Measurements from ENCODE around the gene RARS2. TPM values are rescaled to one million over a fixed set of nuclear protein-coding genes. Genes with fewer than 3 reads are reported as not detected.
"Not testable (repeated sequence)": the region's sequence is repeated elsewhere in the genome, so short reads cannot be mapped to it uniquely, and the experiment has no call there.

Gene RARS2
- total RNA-seq, 4 donors from 2014 or later, result 25.1 to 28.3 (median 26.9) TPM

DNA sequence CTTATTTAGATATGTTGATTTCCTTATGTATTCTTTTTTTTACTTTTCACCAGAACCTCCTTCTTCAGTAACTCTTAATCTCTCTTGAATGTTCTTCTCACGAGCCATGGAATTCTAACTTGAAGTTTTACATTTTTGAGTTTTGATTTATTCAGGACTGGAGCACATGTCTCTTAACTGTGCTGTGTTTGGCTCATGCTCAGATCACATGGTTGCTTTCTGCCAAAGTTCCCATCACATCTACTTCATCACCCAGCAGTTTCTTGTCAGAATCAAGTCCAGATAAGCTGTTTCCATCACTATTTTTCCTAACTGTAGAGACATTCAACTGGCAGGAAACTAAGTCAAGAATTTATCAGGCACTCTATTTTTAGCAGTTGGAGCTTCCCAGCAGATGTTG lies 85.3 kb downstream of the RARS2 start:
- WGBS, 2 donors (ENCODE audit: low coverage in 1 of 2), result 67% methylated on average over 1 of the region's 1 CpG; no CpG with 5 or more reads in 1 of the 2 donors
- no peaks in the 10 kb centered on the region for H3K27me3 ChIP-seq
- in situ Hi-C loops (cut with MboI; ENCODE audit: low pct_ligation_motif_present in 1 of 4, low pct_unique_long_range_greater_than_20kb in 1 of 4, low sequenced_read_pairs in 3 of 4), result no loop called here
- intact Hi-C loops (cut with DNase I; ENCODE audit: low total_unique reads), result no loop called here
- peaks cover 0 to 14% (median 6%) of the 10 kb centered on the region in 4 donors for H3K36me3 ChIP-seq
- DNase-seq, result no peak
- H3K9me3 ChIP-seq, result no peaks in the 10 kb centered on the region
- TF ChIP-seq POLR2AphosphoS5 (IDR thresholded peaks at IDR 0.05) (no peak), EP300 (IDR thresholded peaks at IDR 0.05; ENCODE audit: low read depth) (no peak), POLR2A (IDR thresholded peaks at IDR 0.05) (no peak)
- TF ChIP-seq, protein P1, sequence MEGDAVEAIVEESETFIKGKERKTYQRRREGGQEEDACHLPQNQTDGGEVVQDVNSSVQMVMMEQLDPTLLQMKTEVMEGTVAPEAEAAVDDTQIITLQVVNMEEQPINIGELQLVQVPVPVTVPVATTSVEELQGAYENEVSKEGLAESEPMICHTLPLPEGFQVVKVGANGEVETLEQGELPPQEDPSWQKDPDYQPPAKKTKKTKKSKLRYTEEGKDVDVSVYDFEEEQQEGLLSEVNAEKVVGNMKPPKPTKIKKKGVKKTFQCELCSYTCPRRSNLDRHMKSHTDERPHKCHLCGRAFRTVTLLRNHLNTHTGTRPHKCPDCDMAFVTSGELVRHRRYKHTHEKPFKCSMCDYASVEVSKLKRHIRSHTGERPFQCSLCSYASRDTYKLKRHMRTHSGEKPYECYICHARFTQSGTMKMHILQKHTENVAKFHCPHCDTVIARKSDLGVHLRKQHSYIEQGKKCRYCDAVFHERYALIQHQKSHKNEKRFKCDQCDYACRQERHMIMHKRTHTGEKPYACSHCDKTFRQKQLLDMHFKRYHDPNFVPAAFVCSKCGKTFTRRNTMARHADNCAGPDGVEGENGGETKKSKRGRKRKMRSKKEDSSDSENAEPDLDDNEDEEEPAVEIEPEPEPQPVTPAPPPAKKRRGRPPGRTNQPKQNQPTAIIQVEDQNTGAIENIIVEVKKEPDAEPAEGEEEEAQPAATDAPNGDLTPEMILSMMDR (IDR thresholded peaks at IDR 0.05), result no peak
- H3K27ac ChIP-seq, result no peak overlapping the region
- H3K4me3 ChIP-seq, result no peak overlapping the region
- no peaks in the 10 kb centered on the region for H3K4me1 ChIP-seq

DNA sequence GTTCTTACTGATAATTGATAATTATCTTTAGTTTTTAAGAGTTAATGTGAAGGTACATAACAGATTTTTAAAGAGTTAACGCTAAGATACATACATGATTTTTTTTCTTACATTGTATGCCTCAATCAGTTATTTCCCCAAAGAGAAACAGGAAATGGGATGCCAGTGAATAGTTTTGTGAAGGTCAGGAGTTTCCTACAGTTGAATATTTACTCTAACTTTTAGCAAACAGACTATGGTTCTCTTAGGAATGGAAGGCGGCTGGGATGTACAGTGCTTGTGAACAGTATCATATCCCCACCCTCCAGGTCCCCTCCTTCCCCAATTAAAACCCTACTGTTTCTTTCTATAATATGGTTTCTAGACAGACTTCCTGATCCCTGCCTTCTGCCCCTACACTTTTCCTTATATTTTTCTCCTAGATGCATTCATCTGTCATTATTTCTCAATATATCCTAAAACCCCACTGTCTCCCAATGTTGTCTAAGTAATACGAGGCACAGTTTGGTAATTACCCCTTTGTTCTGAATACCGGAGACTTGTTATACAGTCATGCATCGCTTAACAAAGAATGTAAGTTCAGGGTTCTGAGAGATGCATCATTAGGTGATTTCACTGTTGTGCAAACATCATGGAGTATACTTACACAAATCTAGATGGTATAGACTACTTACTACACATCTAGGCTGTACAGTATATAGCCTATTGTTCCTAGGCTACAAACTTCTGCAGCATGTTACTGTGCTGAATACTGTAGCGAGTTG lies 87.8 kb downstream of the RARS2 start:
- DNase-seq, result no peak
- H3K4me3 ChIP-seq, result no peak overlapping the region
- intact Hi-C loops (cut with DNase I; ENCODE audit: low total_unique reads), result no loop called here
- H3K27ac ChIP-seq, result no peak overlapping the region
- in situ Hi-C loops (cut with MboI; ENCODE audit: low pct_ligation_motif_present in 1 of 4, low pct_unique_long_range_greater_than_20kb in 1 of 4, low sequenced_read_pairs in 3 of 4), result no loop called here
- WGBS, 2 donors (ENCODE audit: low coverage in 1 of 2), result 91 to 94% methylated on average over 6 of the region's 6 CpGs
- no peaks in the 10 kb centered on the region for H3K27me3 ChIP-seq
- TF ChIP-seq POLR2A (IDR thresholded peaks at IDR 0.05) (no peak), EP300 (IDR thresholded peaks at IDR 0.05; ENCODE audit: low read depth) (no peak), POLR2AphosphoS5 (IDR thresholded peaks at IDR 0.05) (no peak)
- TF ChIP-seq, protein P1 (IDR thresholded peaks at IDR 0.05), result no peak
- no peaks in the 10 kb centered on the region for H3K4me1 ChIP-seq
- peaks cover 0 to 14% (median 5%) of the 10 kb centered on the region in 4 donors for H3K36me3 ChIP-seq
- H3K9me3 ChIP-seq, result no peaks in the 10 kb centered on the region

DNA sequence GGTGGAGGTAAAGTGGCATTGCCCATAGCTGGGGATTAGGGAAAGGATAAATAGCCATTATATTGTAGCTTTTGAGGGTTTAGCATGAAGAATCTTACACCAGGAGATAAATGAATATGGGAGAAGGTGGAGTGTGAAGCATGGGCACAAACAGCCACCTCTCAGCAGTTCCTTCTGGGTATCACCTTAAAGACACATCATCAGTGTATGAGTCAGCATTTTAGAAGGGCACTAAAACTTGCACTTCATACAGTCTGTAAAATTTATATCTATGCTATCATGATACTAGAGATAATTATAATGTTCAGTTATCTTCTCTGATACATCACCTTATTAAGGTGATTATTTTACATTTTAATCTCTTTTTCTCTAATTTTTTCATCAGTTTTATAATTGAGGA lies 91.7 kb downstream of the RARS2 start:
- intact Hi-C loops (cut with DNase I; ENCODE audit: low total_unique reads), result no loop called here
- TF ChIP-seq, protein P1 (IDR thresholded peaks at IDR 0.05), result no peak

DNA sequence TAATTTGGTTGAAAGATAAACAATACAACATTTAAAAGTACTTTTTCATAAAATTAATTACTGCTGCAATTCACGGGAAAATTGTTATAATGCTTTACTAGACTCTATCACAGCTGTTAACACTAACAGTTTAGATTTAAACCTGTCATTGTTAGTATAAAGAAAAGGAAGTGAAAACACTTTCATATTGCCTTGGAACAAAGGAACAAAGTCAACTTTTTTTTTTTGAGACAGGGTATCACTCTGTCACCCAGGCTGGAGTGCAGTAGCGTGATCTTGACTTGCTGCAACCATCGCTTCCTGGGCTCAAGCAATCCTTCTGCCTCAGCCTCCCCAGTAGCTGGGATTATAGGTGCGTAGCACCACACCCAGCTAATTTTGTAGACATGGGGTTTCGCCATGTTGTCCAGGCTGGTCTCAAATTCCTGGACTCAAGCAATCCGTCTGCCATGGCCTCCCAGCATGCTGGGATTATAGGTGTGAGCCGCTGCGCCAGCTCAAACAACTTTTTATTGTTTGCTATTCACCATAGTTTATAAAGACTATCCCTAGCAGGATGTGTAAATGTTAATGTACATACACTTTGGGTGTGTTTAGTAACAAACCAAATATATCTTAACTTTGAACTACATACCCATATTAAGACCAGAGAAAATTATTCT lies 94.9 kb downstream of the RARS2 start:
- in situ Hi-C loops (cut with MboI; ENCODE audit: low pct_ligation_motif_present in 1 of 4, low pct_unique_long_range_greater_than_20kb in 1 of 4, low sequenced_read_pairs in 3 of 4) (no loop called here), intact Hi-C loops (cut with DNase I; ENCODE audit: low total_unique reads) (no loop called here)
- Histone ChIP-seq H3K36me3 (peaks cover 0 to 5% (median 2%) of the 10 kb centered on the region in 4 donors), H3K4me1 (peaks cover 0 to 15% (median 12%) of the 10 kb centered on the region in 4 donors), H3K4me3 (no peak overlapping the region), H3K27ac (peak overlapping the region; percentile 56 to 79 (median 62)), H3K9me3 (no peaks in the 10 kb centered on the region), H3K27me3 (no peaks in the 10 kb centered on the region)
- peak; percentile 66 for DNase-seq
- 59 to 61% methylated on average over 3 to 8 of the region's 8 CpGs for WGBS, 2 donors (ENCODE audit: low coverage in 1 of 2)
- no peak for TF ChIP-seq EP300 (IDR thresholded peaks at IDR 0.05; ENCODE audit: low read depth)
- no peak for TF ChIP-seq POLR2A (IDR thresholded peaks at IDR 0.05)
- TF ChIP-seq, protein P1 (IDR thresholded peaks at IDR 0.05), result no peak
- TF ChIP-seq POLR2AphosphoS5 (IDR thresholded peaks at IDR 0.05), result peak in 1 of 3 donors; percentile 54

More for the DNA sequence above, 91.7 kb downstream of the RARS2 start:
- Histone ChIP-seq H3K36me3 (peaks cover 0 to 14% (median 2%) of the 10 kb centered on the region in 4 donors), H3K27ac (no peak overlapping the region), H3K27me3 (no peaks in the 10 kb centered on the region), H3K9me3 (no peaks in the 10 kb centered on the region), H3K4me1 (peaks cover 0 to 15% (median 12%) of the 10 kb centered on the region in 4 donors), H3K4me3 (no peak overlapping the region)
- no peak for DNase-seq
- in situ Hi-C loops (cut with MboI; ENCODE audit: low pct_ligation_motif_present in 1 of 4, low pct_unique_long_range_greater_than_20kb in 1 of 4, low sequenced_read_pairs in 3 of 4), result no loop called here

DNA sequence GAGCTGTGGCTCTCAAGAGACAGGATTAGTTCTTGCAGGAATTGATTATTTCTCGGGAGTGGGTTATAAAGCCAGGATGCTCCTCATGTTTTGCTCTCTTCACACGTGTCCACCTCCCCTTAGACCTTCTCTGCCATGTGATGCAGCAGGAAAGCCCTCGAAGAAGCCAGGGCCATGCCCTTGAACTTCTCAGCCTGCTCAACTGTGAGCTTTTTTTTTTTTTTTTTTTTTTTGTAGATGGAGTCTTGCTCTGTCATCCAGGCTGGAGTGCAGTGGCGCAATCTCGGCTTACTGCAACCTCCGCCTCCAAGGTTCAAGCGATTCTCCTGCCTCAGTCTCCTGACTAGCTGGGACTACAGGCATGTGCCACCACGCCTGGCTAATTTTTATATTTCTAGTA lies 100.5 kb downstream of the RARS2 start:
- H3K36me3 ChIP-seq; H3K27me3 ChIP-seq; H3K9me3 ChIP-seq; DNase-seq; intact Hi-C loops (cut with DNase I; ENCODE audit: low total_unique reads); in situ Hi-C loops (cut with MboI; ENCODE audit: low pct_ligation_motif_present in 1 of 4, low pct_unique_long_range_greater_than_20kb in 1 of 4, low sequenced_read_pairs in 3 of 4); H3K27ac ChIP-seq; H3K4me1 ChIP-seq; H3K4me3 ChIP-seq: not testable (repeated sequence)
- 95 to 100% methylated on average over 8 of the region's 8 CpGs for WGBS, 2 donors (ENCODE audit: low coverage in 1 of 2)

All from transverse colon (tissue), 4 donors.